Measurements from ENCODE around the gene TSPAN8.
"Not testable (repeated sequence)": the region's sequence is repeated elsewhere in the genome, so short reads cannot be mapped to it uniquely, and the experiment has no call there.

The TSPAN8 gene
- 0 reads per million in 3 experiments for total RNA-seq

DNA sequence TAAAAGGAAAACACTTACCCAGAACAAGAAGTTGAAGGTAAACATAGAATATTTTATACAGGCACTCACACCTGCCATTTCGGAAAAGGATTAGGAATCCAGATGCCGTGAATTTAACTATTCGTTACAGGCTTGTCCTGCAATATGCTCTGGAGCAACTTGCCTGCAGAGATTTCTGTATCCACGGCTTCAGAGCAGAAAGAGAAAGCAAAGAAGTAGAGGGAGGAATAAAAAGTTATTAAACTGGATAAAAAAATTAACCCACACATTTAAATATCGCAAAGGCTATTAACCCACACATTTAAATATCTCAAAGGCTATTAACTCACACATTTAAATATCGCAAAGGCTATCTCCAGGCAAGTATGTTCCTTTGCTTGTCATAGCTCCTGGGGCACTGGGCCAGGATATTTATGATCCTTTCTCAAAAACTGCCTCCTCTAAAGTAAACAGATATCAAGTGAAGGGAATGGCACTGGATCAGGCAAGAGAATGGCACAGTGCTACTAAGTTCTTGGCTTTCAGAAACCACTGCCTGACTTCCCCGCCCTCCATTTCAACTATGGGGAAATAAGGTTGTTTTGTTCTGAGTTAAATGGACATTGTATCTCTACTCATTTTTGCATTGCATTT is at the start of gene TSPAN8:
Gene TSPAN8, minus strand, starts transcription at position 399 of the 633 bp plus-strand sequence. Its CDS starts 321 bp downstream, at position 78.
- DNase-seq, result no peak

DNA sequence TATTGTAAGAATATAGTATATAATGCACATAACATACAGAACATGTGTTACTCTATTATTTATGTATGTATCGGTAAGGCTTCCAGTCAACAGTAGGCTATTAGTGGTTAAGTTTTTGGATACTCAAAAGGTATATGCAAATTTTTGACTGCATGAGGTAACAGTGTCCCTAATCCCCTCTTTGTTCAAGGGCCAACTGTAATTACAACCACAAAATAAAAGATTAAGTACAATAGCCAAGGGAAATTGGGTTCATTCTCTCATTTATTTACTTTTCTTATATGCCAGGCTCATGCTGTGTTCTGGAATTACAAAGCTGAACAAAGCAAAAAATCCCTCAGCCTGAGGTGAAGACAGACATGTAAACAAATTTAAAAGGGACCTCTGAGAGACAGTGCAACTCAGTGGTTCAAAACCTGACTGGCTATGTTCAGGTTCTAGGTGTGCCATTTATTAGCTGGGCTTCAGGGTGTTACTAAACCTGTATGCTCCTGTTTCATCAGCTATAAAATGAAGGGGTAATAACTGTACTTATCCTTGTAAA is 43.4 kb upstream of the TSPAN8 start:
- DNase-seq, result no peak

DNA sequence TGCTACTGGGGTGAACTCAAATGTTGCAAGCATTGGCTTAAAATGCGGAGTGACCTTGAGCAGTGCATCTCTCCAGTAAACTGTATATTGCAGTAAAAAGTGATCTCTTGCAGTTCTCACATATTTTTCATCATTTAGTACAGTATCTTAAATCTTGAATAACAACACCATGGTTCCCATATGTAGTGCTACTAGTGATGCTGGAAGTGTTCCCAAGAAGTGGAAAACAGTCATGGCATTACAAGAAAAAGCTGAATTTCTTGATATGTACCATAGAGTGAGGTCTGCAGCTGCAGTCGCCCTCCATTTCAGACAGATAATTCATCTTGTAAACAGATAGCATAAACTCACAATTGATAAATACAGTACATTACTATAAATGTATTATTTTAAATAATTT is 42.9 kb upstream of the TSPAN8 start:
- no peak for DNase-seq

GRCh38 chr12:71197460-71197859 is 39.7 kb upstream of the TSPAN8 start:
- DNase-seq, result no peak

- DNase-seq, result no peak
These were observed 37.6 kb upstream of the TSPAN8 start for GRCh38 chr12:71195338-71195896.

- no peak for DNase-seq
These were observed 36.9 kb upstream of the TSPAN8 start for GRCh38 chr12:71194657-71195056.

- DNase-seq, result no peak
These were observed 35.2 kb upstream of the TSPAN8 start for GRCh38 chr12:71193041-71193440.

GRCh38 chr12:71191509-71192196 is 33.9 kb upstream of the TSPAN8 start:
- DNase-seq, result no peak

- DNase-seq, result no peak
These were observed 33.0 kb upstream of the TSPAN8 start for GRCh38 chr12:71190822-71191221.

DNA sequence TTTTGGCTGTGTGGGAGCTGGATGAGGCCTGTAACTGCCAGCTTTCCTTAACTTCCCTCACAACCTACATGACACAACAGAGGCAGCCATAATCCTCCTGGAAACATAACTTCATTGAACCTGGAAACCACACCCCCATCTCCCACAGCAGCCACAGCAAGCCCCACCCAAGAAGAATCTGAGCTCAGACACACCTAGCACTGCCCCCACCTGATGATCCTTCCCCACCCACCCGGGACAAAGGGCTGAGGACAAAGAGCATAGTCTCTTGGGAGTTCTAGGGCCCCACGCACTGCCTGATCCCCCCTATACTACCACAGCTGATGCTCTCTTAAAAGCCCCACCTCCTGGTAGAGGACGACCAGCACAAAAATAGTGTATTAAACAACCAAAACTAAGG is 29.6 kb upstream of the TSPAN8 start:
- DNase-seq, result no peak

GRCh38 chr12:71186571-71187288 is 28.9 kb upstream of the TSPAN8 start:
- DNase-seq, result no peak

DNA sequence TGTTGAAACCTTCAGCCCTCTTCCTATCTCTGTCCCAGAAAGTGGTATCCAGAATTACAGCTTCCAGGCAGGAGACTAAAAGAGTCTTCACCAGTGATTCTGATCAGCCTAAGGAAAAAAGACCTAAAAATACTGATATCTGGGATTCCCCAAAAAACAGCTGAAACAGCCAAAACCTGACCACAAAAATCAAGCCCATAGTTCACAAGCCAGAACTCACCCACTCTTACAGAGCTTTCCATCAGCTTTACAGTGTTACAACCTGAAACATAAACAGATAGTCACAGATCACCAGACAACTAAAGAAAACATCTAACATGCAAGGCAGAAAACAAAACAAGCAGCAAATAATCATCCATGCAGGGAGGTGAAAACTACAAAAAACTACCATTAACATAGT is 26.0 kb upstream of the TSPAN8 start:
- DNase-seq, result no peak

- no peak for DNase-seq
These were observed 25.2 kb upstream of the TSPAN8 start for GRCh38 chr12:71183018-71183417.

- no peak for DNase-seq
These were observed 20.4 kb upstream of the TSPAN8 start for GRCh38 chr12:71178162-71178561.

- no peak for DNase-seq
These were observed 17.0 kb upstream of the TSPAN8 start for GRCh38 chr12:71174825-71175224.

- no peak for DNase-seq
These were observed 16.3 kb upstream of the TSPAN8 start for GRCh38 chr12:71174146-71174545.

- DNase-seq, result no peak
These were observed 12.7 kb upstream of the TSPAN8 start for GRCh38 chr12:71170456-71170855.

DNA sequence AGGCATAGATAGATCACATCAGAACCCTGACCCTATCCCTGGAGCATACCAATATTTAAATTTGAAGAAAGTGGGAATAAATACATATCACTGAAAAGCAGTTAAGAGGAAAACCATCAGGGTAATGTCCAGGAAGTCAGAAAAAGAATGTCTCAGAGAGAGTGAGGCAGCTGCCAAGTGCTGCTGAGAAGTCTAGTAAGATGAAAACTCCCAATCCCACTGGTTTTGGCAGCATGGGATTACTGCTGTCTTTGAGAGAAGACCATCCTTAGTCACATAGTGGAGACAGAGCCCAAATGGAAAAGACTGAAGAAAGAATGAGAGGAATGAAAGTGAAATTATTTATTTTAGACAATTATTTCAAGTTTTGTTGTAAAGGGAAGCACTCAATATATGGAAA is 11.5 kb upstream of the TSPAN8 start:
- DNase-seq, result no peak

GRCh38 chr12:71166862-71167496 is 9.2 kb upstream of the TSPAN8 start:
- no peak for DNase-seq

DNA sequence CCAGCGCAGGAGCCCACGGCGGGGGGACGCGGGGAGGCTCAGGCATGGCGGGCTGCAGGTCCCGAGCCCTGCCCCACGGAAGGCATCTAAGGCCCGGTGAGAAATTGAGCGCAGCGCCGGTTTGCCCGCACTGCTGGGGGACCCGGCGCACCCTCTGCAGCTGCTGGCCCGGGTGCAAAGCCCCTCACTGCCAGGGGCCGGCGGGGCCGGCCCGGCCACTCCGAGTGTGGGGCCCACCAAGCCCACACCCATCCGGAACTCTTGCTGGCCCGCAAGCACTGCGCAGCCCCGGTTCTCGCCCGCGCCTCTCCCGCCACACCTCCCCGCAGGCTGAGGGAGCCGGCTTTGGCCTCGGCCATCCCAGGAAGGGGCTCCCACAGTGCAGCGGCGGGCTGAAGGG is 8.5 kb upstream of the TSPAN8 start:
- DNase-seq, result no peak

GRCh38 chr12:71165780-71166179 is 8.0 kb upstream of the TSPAN8 start:
- DNase-seq, result not testable (repeated sequence)

DNA sequence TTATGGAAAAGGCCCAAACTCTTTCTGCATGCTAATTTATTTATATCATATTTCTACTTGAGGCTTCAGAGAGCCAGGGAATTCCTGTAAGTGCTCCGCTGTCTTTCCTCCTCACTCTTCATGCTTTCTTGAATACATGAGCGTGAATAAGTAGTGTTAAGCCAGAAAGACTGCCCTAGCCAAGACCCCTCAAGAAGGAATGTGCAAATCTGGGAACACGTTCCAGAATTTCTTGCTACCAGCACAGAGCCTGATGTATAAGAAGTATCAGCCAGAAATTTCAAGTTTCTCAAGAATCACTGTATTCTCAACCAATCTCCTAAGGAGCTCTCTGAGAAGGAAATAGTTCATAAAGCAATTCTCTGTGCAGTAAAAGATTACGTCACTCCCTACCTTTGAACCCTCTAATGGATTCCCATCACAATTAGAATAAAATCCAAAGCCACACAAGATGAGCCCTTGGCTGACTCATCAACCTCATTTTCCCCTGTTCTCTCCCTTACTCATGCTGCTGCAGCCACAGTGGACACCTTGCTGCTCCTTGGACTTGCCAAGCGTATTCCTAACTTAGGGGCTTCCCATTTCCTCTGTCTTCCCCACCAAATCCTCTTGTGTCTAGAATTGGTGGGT is 6.9 kb upstream of the TSPAN8 start:
- no peak for DNase-seq
